Stimulated activated naive CD8-positive, alpha-beta T cell treated with anti-CD3 and anti-CD28 coated beads, Interleukin-15, amount 100 ng/mL, for 72 hours (primary cell): ENCODE data around the gene ARID5A.
A peak's percentile ranks its signal among the peaks of the same experiment; 100 is the strongest.

Experiments
- ATAC-seq: fragments of 150-1000 bp; cut with Tn5 transposase; 2 replicates; pipeline ENCODE4 v1.10.0; 2021; ENCODE audit warnings: mild to moderate bottlenecking, moderate library complexity
- DNase-seq, 2 donors: peaks; one replicate each; pipeline ENCODE4 v3.0.0; 2021 to 2022
- H3K27ac Mint-ChIP-seq, 2 donors: one replicate each; pipeline ENCODE4 v1.8.0; 2022; ENCODE audit warnings: mild to moderate bottlenecking in 2 of 2, mixed read lengths in 2 of 2, moderate library complexity in 2 of 2
- H3K27me3 Mint-ChIP-seq: one replicate; pipeline ENCODE4 v1.8.0; 2022; ENCODE audit warnings: mixed read lengths
- H3K4me1 Mint-ChIP-seq: one replicate; pipeline ENCODE4 v1.8.0; 2022; ENCODE audit warnings: mild to moderate bottlenecking, mixed read lengths
- H3K4me3 Mint-ChIP-seq, 2 donors: one replicate each; pipeline ENCODE4 v1.8.0; 2022; ENCODE audit warnings: mild to moderate bottlenecking in 2 of 2, mixed read lengths in 2 of 2, moderate library complexity in 1 of 2
- H3K9me3 Mint-ChIP-seq, 2 donors: one replicate each; pipeline ENCODE4 v1.8.0; 2022; ENCODE audit warnings: mixed read lengths in 2 of 2

The ARID5A gene

DNA sequence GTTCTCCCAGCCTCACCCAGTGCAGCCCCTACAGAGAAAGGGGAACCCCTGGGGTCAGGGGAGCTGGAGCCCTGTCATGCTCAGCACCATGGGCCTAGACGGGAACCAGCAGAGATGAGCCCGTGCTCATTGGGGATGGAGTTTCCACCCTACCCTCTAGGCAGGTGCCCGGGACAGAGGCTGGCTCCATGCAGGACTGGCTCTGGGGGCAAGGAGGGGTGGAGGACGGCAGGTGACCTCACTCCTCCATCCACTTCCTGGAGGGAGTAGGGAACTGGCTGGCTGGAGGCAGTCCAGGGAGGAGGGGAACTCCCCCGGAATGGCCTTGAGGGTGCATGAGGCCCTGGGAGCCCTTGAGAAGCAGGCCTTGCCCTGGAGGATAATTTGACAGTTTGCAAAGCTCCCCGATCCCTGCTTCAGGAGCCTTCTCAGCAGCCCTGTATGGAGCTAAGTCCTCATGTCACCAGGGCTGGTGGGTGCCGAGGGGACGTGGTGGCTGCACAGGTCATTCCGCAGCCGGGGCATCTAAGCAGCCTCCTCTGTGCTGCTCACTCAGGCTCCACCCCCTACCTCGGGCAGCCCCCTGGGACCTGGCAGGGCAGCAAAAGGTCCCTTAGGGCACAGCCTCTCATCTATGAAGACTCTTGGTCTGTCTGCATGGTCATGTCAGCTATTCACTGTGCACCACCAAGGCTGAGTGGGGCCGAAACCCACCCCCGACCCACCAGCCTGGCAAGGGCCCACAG lies 33.5 kb upstream of the ARID5A start:
- Mint-ChIP-seq H3K9me3 (no peaks in the 10 kb centered on the region), H3K27me3 (no peaks in the 10 kb centered on the region), H3K4me3 (no peak overlapping the region), H3K27ac (no peak overlapping the region), H3K4me1 (peaks cover 39% of the 10 kb centered on the region)
- DNase-seq, result peak in 1 of 2 donors; percentile 6
- ATAC-seq, result no peak

DNA sequence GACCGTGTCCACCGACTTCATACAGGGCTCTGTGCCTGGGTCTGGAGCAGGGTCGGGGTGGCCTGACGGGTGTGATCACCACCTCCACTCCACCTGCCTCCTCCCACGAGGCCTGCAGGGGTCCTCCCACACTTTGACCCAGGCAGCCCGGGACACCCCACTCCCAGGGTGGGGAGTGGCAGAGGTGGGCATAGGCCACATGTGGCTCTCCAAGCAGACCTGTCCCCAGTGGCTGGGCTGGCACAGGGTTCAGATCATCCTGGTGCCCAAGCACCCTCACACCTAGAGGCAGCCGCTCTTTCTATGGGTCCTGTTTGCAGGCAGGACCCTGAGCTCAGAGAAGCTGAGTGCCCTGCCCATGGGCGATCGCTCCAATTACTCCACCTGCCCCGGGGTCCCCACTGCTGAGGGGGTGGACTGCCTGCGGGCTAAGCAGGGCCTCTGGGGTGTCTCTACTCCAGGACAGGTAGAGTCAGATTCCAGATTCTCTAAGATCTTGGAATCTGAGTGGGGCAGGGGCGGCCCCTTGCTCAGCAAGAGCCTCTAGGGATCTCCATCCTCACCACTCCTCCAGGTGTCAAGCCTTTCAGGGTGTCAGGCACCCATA lies 32.8 kb upstream of the ARID5A start:
- DNase-seq, result peak in 1 of 2 donors; percentile 7
- no peak for ATAC-seq
- H3K4me1 Mint-ChIP-seq, result peaks cover 40% of the 10 kb centered on the region
- H3K27ac Mint-ChIP-seq, result no peak overlapping the region
- no peaks in the 10 kb centered on the region for H3K9me3 Mint-ChIP-seq
- H3K4me3 Mint-ChIP-seq, result no peak overlapping the region
- peaks cover 3% of the 10 kb centered on the region for H3K27me3 Mint-ChIP-seq

DNA sequence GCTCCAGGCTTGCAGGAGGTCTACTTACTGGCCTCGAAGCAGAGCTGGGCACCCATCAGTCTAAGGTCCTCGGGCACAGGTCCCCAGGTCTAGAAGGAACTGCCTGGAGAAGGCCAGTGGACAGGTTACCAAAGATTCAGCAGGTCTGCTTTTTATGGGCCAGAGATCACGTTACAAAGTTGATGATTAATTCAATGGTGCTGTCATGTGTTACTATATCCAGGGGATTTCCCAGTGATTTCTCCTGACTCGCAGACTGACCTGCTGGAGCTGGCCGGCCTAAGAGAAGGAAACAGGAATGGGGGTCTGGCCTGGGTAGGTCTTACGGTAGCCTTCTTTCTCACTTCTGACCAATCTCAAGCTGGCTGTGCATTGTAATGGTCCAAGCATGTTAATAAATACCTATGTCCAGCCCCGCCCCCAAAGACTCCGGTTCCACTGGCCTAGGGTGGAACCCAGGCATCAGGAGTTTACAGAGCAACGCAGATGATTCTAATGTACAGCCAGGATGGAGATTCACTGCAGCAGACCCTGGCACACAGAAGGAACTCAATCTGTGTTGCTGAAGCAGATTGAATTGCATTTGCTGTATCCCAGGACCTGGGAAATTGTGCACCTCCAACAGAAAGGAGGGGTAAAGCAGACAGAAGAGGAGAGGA lies 31.2 kb upstream of the ARID5A start, which contains the start of gene NEURL3:
Gene NEURL3 (minus strand): TSS at position 127 of the 659 bp plus-strand sequence. CDS start 71 bp downstream, at position 56.
- Mint-ChIP-seq H3K4me1 (peaks cover 55% of the 10 kb centered on the region), H3K27me3 (peaks cover 19% of the 10 kb centered on the region), H3K4me3 (no peak within 1 kb of the TSS), H3K27ac (peak within 1 kb of the TSS in 1 of 2 donors; percentile 71), H3K9me3 (no peaks in the 10 kb centered on the region)
- peak in 1 of 2 donors; percentile 7 for DNase-seq
- no peak for ATAC-seq

DNA sequence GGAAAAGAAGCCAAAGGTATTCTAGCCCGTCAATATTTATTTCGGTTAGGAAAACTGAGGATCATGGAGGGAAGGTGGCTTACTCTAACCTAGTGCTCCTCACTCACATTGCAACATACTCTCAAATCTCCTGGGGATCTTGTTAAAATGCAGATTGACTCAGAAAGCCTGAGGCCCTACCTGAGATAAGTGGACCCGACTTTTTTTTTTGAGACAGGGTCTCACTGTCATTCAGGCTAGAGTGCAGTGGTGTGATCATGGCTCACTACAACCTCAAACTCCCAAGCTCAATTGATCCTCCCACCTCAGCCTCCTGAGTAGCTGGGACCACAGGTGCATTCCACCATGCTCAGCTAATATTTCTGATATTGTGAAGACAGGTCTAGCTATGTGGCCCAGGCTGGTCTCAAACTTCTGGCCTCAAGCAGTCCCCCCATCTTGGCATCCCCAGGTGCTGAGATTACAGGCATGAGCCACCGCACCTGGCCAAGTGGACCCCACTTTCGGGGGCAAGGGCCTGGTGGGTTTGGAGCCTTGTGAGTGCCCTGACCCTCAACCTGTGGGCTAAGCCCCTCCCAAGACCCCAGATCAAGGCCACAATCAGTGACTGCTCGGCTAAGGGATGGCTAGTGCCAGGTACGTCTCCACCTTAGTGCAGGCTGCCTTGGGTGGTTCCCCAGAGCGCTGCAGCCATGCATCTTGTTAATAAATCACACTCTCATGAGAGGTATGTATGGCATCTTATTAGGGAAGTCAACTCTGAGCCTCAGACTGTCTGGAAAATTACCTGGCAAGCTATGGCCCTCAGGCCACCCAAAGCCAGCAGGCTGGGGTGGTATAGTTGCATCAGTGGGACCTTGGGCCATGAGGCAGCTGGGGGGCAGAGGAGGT lies 30.3 kb upstream of the ARID5A start:
- Mint-ChIP-seq H3K4me1 (peaks cover 52% of the 10 kb centered on the region), H3K27ac (no peak overlapping the region), H3K27me3 (peaks cover 28% of the 10 kb centered on the region), H3K4me3 (no peak overlapping the region), H3K9me3 (no peaks in the 10 kb centered on the region)
- no peak for ATAC-seq
- no peak for DNase-seq

DNA sequence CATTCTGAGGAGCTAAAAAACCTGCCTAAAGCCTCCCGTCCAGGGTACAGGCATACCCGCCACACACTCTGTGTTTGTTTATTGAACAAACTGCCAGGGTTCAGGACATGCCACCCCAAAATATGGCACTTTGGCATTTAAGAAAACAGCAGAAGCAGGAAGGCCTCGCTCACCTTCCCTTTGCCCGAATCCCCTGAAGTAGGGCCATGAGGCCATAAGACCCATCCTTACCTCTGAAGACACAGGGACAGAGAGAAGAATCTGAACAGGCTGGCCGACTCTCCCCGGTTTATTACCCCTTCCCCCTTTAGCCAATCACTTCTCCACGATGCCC lies 29.7 kb upstream of the ARID5A start:
- H3K4me3 Mint-ChIP-seq, result no peak overlapping the region
- H3K27ac Mint-ChIP-seq, result no peak overlapping the region
- H3K4me1 Mint-ChIP-seq, result peaks cover 46% of the 10 kb centered on the region
- DNase-seq, result no peak
- no peaks in the 10 kb centered on the region for H3K9me3 Mint-ChIP-seq
- no peak for ATAC-seq
- peaks cover 32% of the 10 kb centered on the region for H3K27me3 Mint-ChIP-seq

DNA sequence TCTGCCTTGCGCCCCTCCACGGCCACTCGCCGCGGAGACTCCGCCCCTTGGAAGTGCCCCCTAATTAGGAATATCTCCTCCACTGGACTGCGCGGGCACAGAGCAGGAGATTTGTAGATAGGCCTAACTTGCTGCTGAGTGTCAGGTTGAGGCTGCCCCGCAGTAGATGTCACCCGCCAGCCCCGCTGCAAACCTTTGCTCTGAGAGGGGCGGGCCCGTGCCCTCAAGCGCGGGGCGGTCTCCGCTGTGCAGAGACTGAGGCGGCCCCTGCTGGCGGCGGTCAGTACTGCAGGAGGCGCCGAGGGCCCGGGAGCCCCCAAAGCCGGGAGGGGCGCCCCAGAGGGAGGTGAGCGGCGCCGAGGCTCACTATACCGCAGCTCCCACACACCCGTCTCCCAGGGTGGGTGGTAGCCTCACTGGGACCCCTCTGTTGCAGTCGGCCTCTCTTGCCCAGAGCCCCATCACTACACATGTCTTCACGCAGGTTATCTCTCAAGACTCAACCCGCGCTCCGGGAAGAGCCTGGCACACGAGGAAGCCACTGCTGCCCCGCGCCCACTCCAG lies 28.5 kb upstream of the ARID5A start:
- peaks cover 37% of the 10 kb centered on the region for H3K4me1 Mint-ChIP-seq
- H3K9me3 Mint-ChIP-seq, result no peaks in the 10 kb centered on the region
- ATAC-seq (peak; percentile 94), DNase-seq (peak; percentile 89 to 94)
- peak overlapping the region in 1 of 2 donors; percentile 27 for H3K27ac Mint-ChIP-seq
- peak overlapping the region; percentile 77 for H3K4me3 Mint-ChIP-seq
- H3K27me3 Mint-ChIP-seq, result peaks cover 38% of the 10 kb centered on the region

DNA sequence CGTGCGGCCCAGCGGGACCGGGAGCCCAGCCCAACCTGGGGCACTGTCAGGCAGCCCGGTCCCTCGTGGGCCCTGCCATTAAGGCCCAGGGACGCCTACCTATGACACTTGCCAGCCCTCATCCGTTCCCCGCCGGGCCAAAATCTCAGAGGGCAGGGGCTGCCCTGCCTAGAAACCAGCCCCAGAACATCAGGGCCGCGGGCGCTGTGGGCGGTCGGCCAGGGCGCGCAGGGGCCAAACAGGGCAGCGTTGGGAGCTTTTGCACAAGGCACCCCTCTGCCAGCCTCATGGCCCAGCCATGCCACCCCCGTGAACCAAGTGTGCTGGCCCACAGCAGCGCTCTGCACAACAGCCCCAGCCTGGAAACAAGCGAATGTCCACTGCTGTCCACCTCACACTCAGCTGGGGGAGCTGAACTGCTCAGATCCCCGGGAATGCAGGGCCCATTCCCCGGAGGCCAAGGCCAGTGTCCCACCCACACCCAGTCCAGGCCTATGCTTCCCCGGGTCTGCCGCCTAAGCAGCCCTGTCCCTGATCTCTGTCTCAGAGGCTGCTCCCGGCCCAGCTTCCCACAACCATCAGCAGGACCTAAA lies 27.9 kb upstream of the ARID5A start:
- Mint-ChIP-seq H3K4me1 (peaks cover 37% of the 10 kb centered on the region), H3K9me3 (no peaks in the 10 kb centered on the region), H3K27ac (no peak overlapping the region), H3K4me3 (peak overlapping the region; percentile 11 to 77), H3K27me3 (peaks cover 38% of the 10 kb centered on the region)
- ATAC-seq (peak; percentile 17), DNase-seq (no peak)

DNA sequence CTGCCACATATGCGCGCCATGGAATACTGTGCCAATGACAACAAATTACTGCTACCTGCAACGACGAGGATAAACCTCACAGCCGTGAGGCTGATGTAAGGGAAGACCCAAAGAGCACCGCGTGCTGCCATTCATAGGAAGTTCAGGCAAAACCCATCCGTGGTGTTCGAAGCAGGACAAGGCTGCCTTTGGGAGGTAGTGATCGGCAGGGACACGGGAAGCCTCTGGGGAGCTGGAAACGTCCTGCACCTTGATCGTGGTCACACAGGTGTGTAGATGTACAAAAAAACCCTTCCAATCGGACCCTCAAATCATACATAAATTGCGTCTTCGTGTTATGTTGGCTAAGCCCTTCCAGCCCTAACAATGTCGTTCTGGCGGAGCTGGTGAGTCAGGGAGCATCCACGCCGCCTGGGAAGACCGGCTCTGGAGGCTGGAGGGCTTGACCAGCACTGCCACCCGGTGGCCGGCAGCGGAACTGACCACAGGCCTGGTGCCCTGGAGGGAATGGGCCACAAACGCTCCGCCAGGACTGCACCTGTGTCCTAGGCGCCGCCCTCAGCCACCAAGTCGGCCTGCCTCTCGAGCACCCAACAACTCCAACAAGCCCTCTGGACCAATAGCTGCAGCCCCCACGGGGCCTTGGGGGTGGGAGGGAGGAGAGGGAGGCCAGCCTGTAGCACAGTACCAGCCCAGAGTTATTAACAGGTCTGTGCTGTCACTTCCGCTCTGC lies 27.3 kb upstream of the ARID5A start:
- H3K27ac Mint-ChIP-seq, result peak overlapping the region in 1 of 2 donors; percentile 66

DNA sequence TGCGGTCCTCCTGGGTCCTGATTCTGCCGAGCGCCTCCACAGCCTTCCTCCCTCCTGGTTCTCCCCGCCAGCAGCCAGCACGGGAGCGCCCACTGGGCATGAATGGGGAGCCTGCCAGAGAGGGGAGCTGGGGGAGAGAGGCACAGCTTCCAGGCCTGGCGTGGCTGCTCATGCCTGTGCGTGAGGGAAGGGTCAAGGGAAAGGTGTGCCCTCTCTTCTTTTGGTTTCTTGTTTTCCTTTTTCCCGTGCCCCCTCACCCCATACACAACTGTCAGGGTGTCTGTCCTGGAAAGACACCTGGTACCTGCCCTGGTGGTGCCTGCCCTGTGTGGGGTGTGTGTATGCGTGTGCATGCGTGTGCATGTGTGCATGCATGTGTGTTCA lies 26.7 kb upstream of the ARID5A start:
- Mint-ChIP-seq H3K4me1 (peaks cover 37% of the 10 kb centered on the region), H3K27me3 (peaks cover 38% of the 10 kb centered on the region), H3K27ac (no peak overlapping the region), H3K9me3 (no peaks in the 10 kb centered on the region), H3K4me3 (no peak overlapping the region)
- ATAC-seq, result no peak
- no peak for DNase-seq

More for the DNA sequence above, 27.3 kb upstream of the ARID5A start:
- H3K9me3 Mint-ChIP-seq, result no peaks in the 10 kb centered on the region
- peak overlapping the region in 1 of 2 donors; percentile 77 for H3K4me3 Mint-ChIP-seq
- peaks cover 37% of the 10 kb centered on the region for H3K4me1 Mint-ChIP-seq
- ATAC-seq (peak; percentile 47), DNase-seq (peak; percentile 67 to 75)
- H3K27me3 Mint-ChIP-seq, result peaks cover 38% of the 10 kb centered on the region

DNA sequence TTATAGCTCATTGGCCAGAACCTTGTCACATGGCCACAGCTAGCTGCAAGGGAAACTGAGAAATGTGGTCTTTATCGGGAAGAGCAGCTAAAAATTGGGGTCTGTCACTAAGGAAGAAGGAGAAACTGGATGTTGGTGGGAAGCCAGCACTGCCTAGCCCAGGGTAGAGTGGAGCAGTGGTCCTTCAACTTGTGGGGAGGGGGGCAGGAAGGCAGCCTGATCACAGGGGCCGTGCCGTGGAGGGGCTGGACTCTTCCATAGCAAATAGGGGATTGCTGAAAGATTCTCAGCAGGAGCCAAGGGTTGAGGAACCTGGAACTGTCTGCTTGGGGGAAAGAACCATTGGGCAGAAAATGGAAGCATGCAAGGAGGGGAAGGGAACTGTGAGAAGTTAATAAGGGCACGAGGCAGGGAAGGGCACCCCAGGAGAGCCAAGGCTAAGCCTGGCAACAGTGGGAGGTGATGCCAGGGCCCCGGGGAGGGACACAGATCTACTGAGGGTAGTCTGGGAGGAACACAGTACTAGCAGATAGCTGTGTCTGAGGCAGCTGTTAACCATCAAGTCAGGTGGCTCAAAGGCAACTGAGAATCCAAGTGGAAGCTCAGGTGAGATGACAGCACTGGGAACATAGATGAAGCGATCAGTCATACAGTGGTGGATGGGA lies 25.5 kb upstream of the ARID5A start:
- Mint-ChIP-seq H3K9me3 (peaks cover 0 to 5% of the 10 kb centered on the region in 2 donors), H3K27ac (no peak overlapping the region), H3K27me3 (peaks cover 38% of the 10 kb centered on the region), H3K4me3 (no peak overlapping the region), H3K4me1 (peaks cover 28% of the 10 kb centered on the region)
- no peak for ATAC-seq
- no peak for DNase-seq

DNA sequence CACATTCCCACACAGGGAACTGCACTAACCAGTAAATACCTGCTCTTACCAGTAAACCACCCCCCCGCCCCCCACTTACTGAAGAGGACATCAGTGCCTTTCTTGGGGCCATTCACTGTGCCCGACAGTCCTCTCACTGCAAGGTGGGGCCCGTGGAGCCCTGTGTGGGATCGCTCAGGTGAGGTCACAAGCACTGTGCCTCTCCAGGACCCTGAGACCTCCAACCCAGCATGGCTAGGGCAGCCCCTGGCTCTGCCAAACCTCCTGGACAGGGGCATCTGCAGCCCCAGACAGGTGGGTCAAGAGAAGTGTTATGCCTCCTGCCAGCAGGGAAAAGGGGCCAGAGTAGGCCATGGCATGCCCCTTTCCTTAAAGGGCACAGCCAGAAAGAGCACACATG lies 24.7 kb upstream of the ARID5A start:
- Mint-ChIP-seq H3K9me3 (peaks cover 0 to 13% of the 10 kb centered on the region in 2 donors), H3K27me3 (peaks cover 38% of the 10 kb centered on the region), H3K4me3 (no peak overlapping the region), H3K27ac (no peak overlapping the region), H3K4me1 (peaks cover 28% of the 10 kb centered on the region)
- DNase-seq, result no peak
- ATAC-seq, result no peak

DNA sequence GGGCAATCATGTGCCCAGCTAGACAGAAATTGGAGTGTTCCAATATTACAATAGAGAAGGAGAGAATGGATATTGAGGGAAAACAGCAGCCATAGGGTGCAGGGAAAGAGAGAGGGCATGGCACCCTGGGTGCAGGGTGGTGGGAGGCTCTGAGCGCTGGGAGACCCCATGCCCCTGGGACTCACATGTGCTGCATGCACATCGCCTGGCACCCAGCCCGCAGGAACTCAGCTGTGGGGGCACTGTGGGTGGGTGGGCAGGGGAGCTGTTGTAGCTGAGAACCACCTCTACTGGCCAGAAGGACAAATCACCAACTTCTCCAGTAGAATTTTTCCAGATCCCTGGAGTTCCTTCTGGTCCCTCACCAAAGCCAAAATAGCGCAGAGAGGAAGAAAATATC lies 24.2 kb upstream of the ARID5A start:
- Mint-ChIP-seq H3K9me3 (peaks cover 5 to 18% of the 10 kb centered on the region in 2 donors), H3K4me1 (peaks cover 26% of the 10 kb centered on the region), H3K4me3 (no peak overlapping the region), H3K27me3 (peaks cover 38% of the 10 kb centered on the region), H3K27ac (no peak overlapping the region)
- ATAC-seq (no peak), DNase-seq (no peak)

DNA sequence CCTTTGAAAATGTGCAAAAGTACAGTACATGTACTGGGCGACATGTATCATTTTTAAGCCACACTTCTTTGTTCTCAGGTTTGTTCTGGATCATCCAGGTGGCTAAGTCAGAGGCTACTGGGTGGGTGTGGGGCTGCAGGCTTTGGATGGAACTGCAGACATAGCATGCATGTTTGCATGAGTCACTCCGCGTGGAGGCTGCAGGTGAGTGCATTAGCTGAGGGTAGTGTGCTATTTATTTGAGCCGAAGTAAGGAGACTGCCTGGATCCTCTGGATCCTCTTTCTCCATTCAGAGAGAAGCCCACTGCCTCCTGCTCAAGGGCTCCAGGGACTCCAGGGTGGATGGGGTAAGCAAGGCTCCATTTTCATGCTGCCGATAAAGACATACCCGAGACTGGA lies 22.0 kb upstream of the ARID5A start:
- DNase-seq, result no peak
- Mint-ChIP-seq H3K27ac (peak overlapping the region in 1 of 2 donors; percentile 37), H3K4me3 (no peak overlapping the region), H3K9me3 (peaks cover 10 to 21% of the 10 kb centered on the region in 2 donors), H3K4me1 (peaks cover 7% of the 10 kb centered on the region), H3K27me3 (peaks cover 27% of the 10 kb centered on the region)
- ATAC-seq, result no peak

DNA sequence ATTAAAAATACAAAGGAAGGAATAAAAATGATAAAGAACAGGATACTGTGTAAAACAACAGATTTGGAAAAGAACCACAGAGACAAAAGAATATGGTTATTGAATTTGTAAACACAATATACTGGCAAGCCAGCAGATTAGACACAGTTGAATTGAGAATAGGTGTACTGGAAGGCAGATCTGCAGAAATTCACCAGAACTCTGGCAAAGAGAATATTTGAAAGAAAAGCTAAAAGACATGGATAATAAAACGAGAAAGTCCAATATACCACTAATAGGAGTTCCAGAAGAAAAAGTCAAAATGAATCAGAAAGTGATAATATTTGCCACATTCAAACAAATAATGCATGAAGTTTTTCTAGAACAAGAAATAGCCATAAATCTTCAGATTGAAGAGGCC lies 19.5 kb upstream of the ARID5A start:
- Mint-ChIP-seq H3K4me3 (no peak overlapping the region), H3K9me3 (peaks cover 10 to 21% of the 10 kb centered on the region in 2 donors), H3K27ac (no peak overlapping the region), H3K4me1 (peaks cover 8% of the 10 kb centered on the region), H3K27me3 (peaks cover 3% of the 10 kb centered on the region)
- ATAC-seq, result no peak
- DNase-seq, result no peak
